GM19372 (cell line): Measurements from ENCODE around the gene CFAP45.

Experiments used
- ATAC-seq: cut with Tn5 transposase; IDR thresholded peaks from one replicate; pipeline ENCODE4 v1.9.1; 2021; ENCODE audit warnings: mild to moderate bottlenecking, low read depth, moderate library complexity; ENCODE audit not compliant: unreplicated experiment

CFAP45 gene

GRCh38 chr1:159883134-159883533, 16.8 kb downstream of the CFAP45 start:
- ATAC-seq: no peak

- no peak for ATAC-seq
These were observed 17.5 kb downstream of the CFAP45 start for GRCh38 chr1:159882527-159882862.

- no peak for ATAC-seq
These were observed 18.1 kb downstream of the CFAP45 start for GRCh38 chr1:159881622-159882526.

- no peak for ATAC-seq
These were observed 19.5 kb downstream of the CFAP45 start for GRCh38 chr1:159880430-159880829.

DNA sequence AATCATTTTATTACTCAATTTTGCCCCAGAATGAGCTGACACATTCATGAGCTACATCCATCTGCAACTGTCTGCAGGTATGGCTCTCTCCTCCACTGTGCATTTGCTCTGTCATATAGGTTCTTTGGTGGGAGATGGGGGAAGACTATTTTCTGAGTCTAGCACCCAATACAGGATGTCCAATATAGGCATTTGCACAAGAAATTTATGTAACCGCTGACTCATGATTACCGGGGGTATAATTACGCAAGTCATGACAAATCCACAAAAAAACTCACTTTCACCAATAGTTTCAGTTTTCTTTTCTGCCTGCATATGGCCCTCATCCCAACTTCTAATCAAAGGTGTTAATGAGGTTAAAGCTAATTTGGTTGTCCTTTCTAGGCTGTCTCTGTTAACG, 20.0 kb downstream of the CFAP45 start:
- no peak for ATAC-seq

- no peak for ATAC-seq
These were observed 20.8 kb downstream of the CFAP45 start for GRCh38 chr1:159879136-159879535.

DNA sequence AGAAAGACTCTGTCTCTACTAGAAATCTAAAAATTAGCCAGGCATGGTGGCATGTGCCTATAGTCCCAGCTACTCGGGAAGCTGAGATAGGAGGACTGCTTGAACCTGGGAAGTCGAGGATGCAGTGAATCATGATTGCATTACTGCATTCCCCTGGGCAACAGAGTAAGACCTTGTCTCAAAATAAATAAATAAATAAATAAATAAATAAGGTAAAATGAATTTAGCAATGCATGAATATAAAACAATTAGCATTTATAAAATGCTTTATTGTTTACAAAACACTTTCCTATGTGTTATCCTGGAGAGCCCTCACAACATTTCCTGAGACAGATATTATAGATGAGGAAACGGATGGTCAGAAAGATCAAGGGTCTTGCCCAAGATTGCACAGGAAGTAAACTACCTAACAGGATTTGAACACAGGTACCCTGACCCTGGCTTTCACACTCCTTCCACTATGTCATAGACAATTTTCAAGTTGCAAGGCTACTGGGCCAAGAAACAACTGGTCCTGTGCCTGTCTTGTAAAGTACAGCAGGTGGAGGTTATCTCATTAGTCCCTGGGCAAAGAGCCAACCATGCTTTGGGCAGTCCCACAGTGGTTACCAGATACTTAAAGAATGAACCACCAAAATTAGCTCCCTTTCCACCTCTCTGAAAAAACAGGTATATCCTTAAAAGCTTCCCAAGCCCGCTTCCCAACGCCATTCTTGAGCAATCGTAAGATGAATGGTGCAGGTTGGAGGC, 22.1 kb downstream of the CFAP45 start:
- no peak for ATAC-seq

DNA sequence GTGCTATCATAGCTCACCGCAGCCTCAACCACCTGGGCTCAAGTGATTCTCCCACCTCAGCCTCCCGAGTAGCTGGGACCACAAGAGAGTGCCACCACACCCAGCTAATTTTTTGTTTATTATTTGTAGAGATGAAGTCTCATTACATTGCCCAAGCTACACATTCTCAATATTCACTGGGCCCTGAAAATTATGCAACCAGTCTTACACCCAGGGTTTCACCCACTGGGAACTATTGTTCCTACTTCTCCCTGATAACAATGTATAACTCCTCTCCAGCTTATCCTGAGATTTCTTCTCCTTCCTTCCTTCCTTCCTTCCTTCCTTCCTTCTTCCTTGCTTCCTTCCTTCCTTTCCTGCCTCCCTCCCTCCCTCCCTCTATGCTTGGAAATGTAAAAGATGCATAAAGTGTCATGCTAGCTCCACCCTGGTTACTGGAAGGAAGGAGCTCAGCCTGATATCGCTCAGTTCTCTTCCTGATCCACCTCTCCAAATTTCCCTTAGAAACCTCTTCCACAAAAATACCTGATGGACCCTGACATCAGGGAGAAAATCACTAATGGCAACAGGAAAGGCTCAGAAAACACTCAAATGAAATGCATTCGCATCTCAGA, 26.3 kb downstream of the CFAP45 start:
- no peak for ATAC-seq

DNA sequence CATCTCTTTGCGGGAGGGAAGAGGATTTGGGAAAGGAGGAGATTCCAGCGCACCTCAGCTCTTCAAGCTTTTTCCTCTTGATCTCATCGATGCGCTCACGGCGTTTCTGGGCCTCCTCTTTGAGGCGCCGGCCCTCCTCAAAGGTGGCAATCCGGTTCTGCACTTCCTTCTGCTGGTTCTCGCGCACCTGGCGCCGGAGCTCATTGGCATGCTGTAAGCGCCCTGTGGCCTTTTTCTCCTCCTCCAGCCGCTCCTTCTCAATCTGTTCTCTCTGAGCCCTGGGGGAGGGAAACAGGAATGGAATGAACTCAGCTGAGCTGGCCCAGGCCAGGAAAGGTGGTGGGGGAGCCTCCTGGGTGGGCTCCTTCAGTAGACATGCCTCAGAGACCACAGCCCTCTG, 27.1 kb downstream of the CFAP45 start:
- no peak for ATAC-seq

DNA sequence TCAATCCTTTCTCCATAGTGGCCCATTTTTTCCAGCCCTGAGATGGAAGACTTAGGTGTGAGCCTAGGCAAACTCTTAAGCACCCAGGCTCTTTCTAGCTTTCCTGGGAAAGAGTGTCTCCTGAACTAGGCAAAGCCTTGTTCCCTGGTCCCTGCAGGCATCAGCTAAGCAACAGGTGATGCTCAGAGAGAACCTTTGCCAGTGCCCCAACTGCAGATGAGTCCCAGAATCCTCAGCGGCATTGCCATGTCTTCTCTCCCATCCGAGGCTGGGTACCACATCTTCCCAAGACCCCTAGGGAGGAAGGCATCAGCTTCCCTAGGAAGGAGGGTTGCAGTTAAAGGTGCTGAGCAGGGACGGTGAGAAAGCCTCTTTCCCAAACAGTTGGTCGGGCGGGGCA, 29.3 kb downstream of the CFAP45 start:
- ATAC-seq: no peak

- no peak for ATAC-seq
These were observed 30.4 kb downstream of the CFAP45 start for GRCh38 chr1:159869607-159870006.

DNA sequence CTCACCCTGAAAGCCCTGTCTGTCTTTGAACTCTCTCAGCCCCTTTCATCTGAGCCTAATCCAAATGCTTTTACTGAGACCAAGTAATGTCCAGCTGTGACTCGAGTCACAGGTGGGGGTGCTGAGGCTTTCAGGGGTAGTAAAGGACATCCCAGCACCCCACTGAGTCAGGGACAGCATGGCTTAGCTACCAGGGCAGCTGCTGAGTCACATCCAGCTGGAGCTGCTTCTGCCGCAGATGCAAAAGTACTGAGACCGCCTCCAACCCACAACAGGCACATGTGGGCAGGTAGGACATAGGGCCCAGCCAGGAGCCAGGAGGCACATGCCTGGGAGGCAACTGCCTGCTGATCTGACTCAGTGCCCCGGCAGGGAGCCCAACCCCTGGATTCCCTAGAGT, 30.8 kb downstream of the CFAP45 start:
- no peak for ATAC-seq

- no peak for ATAC-seq
These were observed 31.2 kb downstream of the CFAP45 start for GRCh38 chr1:159868766-159869165.

DNA sequence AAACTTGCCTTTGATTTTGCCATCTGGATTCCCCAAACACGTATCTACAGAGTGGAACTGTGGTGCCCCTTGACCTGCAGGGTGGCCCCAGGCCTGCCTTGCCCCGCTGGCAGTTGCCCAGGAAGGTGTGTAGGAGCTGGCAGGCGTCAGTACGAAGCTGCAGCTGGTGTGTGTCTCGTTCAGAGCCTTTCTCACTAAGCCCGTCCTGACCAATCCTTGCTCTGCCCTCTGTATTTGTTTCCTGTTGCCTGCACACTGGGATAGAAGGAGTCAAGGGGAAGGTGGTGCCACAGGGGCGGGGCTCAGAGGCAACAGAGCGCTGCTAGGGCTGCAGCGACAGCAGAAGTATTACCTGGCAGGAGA, 32.3 kb downstream of the CFAP45 start:
- no peak for ATAC-seq

DNA sequence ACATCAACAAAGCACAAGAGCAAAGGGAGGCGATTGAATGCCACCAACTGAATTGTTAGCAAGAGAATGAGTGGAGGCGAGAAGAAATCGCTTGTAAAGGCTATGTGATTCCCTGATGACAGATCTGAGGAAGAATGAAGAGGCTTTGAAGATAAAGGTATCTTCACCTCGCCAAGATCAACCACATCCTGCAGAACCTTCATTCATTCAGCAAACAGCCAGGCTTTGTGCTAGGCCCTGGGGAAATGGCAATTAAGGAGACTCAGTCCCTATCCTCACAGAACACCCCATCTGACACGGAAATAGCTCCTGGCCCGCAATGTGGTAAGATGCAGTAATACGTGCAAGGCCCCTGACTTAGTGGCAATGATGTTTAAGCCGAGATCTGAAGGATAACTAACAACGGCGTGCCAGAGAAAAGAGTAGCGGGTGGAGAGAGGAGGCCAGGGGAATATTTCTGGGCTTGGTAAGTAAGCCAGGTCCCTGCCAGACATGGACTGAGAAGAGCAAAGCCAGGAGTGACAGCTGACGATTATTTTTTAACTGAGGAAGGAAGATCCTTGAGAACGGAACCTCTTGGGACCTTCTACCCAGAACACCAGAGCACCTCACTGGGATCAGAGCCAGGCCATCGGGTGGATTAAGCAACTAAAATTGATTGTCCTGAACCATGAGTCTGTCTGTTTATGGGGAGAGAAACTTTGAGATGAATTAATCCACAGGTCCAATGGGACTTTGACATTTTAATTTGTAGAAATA, 32.9 kb downstream of the CFAP45 start:
- ATAC-seq: no peak

- no peak for ATAC-seq
These were observed 33.9 kb downstream of the CFAP45 start for GRCh38 chr1:159866066-159866465.

- no peak for ATAC-seq
These were observed 35.7 kb downstream of the CFAP45 start for GRCh38 chr1:159864262-159864661.

- ATAC-seq: no peak
These were observed 37.4 kb downstream of the CFAP45 start, which contains the start of gene VSIG8 for GRCh38 chr1:159862557-159862956. VSIG8 (minus strand) TSS chr1:159862657; CDS start chr1:159862521, 136 bp downstream.

GRCh38 chr1:159862031-159862430, 37.9 kb downstream of the CFAP45 start:
- no peak for ATAC-seq

DNA sequence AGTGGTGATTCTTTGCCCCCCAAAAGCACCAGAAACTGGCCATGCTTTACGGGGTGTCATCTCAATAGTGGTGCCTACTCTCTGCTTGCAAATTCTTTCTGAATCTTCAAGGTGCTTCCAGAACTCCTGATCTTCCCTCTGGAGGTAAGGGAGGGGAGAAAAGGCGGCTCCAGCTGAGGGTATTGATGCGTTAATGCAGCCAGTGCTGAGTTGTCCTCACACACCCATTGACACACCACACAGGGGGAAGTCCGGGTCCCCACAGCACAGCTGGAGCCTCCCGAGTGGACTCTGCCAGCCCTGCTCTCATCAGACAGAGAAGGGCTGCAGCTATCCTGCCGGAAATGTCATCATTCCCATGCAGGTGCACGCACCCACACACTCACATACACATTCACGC, 38.7 kb downstream of the CFAP45 start:
- ATAC-seq: no peak

- no peak for ATAC-seq
These were observed 39.5 kb downstream of the CFAP45 start for GRCh38 chr1:159860456-159860855.
